Loucy (cell line): ENCODE data around the gene CASP1.

Source experiments
- H2AFZ ChIP-seq: fragments of 200-600 bp; sonication (generic); 2 replicates; pipeline ENCODE4 v1.6.0; 2016; ENCODE audit warnings: antibody characterized with exemption, mild to moderate bottlenecking, low read length, moderate library complexity
- H3F3A ChIP-seq: fragments of 200-600 bp; 2 replicates; pipeline ENCODE4 v1.6.0; 2016; ENCODE audit warnings: antibody characterized with exemption, low read depth, mild to moderate bottlenecking
- H3K27me3 ChIP-seq: fragments of 200-600 bp; sonication (generic); 2 replicates; pipeline ENCODE4 v1.6.1; 2014; ENCODE audit warnings: low read length, mild to moderate bottlenecking; ENCODE audit not compliant: insufficient read depth, poor library complexity, severe bottlenecking
- H3K36me3 ChIP-seq: fragments of 200-600 bp; sonication (generic); 2 replicates; pipeline ENCODE4 v1.6.1; 2016; ENCODE audit warnings: low read length; ENCODE audit not compliant: insufficient read depth
- H3K4me1 ChIP-seq: fragments of 200-600 bp; sonication (generic); 2 replicates; pipeline ENCODE4 v1.5.1; 2014; ENCODE audit warnings: low read length, mild to moderate bottlenecking; ENCODE audit not compliant: insufficient read depth, poor library complexity, severe bottlenecking
- H3K4me2 ChIP-seq: fragments of 200-600 bp; sonication (generic); 2 replicates; pipeline ENCODE4 v1.6.0; 2014; ENCODE audit warnings: antibody characterized with exemption, low read length, low read depth, mild to moderate bottlenecking; ENCODE audit not compliant: poor library complexity, severe bottlenecking
- H3K4me3 ChIP-seq: fragments of 200-600 bp; sonication (generic); 2 replicates; pipeline ENCODE4 v1.5.1; 2014; ENCODE audit warnings: low read length, mild to moderate bottlenecking, mixed read lengths; ENCODE audit not compliant: poor library complexity, severe bottlenecking
- H3K79me2 ChIP-seq: fragments of 200-600 bp; sonication (generic); 2 replicates; pipeline ENCODE4 v1.6.1; 2014; ENCODE audit warnings: low read length; ENCODE audit not compliant: insufficient read depth
- H3K9ac ChIP-seq: fragments of 200-600 bp; sonication (generic); 2 replicates; pipeline ENCODE4 v1.6.0; 2014; ENCODE audit warnings: mild to moderate bottlenecking, low read depth, low read length, moderate library complexity; ENCODE audit not compliant: poor library complexity, severe bottlenecking
- H3K9me2 ChIP-seq: fragments of 200-600 bp; sonication (generic); replicated peaks from 2 replicates; pipeline ENCODE4 v1.6.1; 2016; ENCODE audit warnings: low read depth, low read length, mixed read lengths
- H3K9me3 ChIP-seq: fragments of 200-600 bp; sonication (generic); 2 replicates; pipeline ENCODE4 v1.6.1; 2014; ENCODE audit warnings: mild to moderate bottlenecking, antibody characterized with exemption, low read length, low read depth; ENCODE audit not compliant: insufficient read depth
- H4K20me1 ChIP-seq: fragments of 200-600 bp; sonication (generic); 2 replicates; pipeline ENCODE4 v1.6.0; 2014; ENCODE audit warnings: antibody characterized with exemption, low read length, mild to moderate bottlenecking; ENCODE audit not compliant: insufficient read depth, poor library complexity, severe bottlenecking
- CTCF ChIP-seq: fragments of 200-600 bp; sonication (generic); conservative IDR thresholded peaks from 2 replicates; pipeline ENCODE4 v1.5.1; 2014; ENCODE audit warnings: mild to moderate bottlenecking, antibody characterized with exemption, low read length
- EZH2phosphoT487 ChIP-seq: fragments of 200-600 bp; IDR thresholded peaks from 2 replicates; pipeline ENCODE4 v1.6.1; 2018; ENCODE audit warnings: antibody characterized with exemption, mild to moderate bottlenecking, moderate library complexity, borderline replicate concordance

The CASP1 gene

GRCh38 chr11:105057432-105057831 lies 22.5 kb upstream of the CASP1 start:
- Histone ChIP-seq H2AFZ (no peak overlapping the region), H3K9me2 (0 out of 2 replicates have a peak, but pooled peaks cover 5% of the 10 kb centered on the region), H4K20me1 (no peaks in the 10 kb centered on the region), H3K4me3 (no peak overlapping the region), H3K4me2 (no peak overlapping the region), H3K36me3 (no peaks in the 10 kb centered on the region), H3K9ac (no peak overlapping the region), H3K79me2 (no peaks in the 10 kb centered on the region), H3K9me3 (no peaks in the 10 kb centered on the region), H3K27me3 (no peaks in the 10 kb centered on the region), H3K4me1 (peaks cover 5% of the 10 kb centered on the region), H3F3A (no peaks in the 10 kb centered on the region)
- TF ChIP-seq CTCF, result no peak
- TF ChIP-seq EZH2phosphoT487, result no peak

- TF ChIP-seq EZH2phosphoT487 (no peak), CTCF (no peak)
- H3K36me3 ChIP-seq, result no peaks in the 10 kb centered on the region
- H3K9ac ChIP-seq, result no peak overlapping the region
Measured at GRCh38 chr11:105056446-105056845, 21.5 kb upstream of the CASP1 start.

GRCh38 chr11:105054723-105055493 lies 20.0 kb upstream of the CASP1 start:
- no peak for TF ChIP-seq EZH2phosphoT487
- no peak for TF ChIP-seq CTCF
- H3K4me1 ChIP-seq, result peaks cover 11% of the 10 kb centered on the region

More at GRCh38 chr11:105056446-105056845, 21.5 kb upstream of the CASP1 start:
- H3F3A ChIP-seq, result no peaks in the 10 kb centered on the region
- no peak overlapping the region for H2AFZ ChIP-seq
- H3K4me2 ChIP-seq, result no peak overlapping the region
- H3K4me3 ChIP-seq, result no peak overlapping the region
- H4K20me1 ChIP-seq, result no peaks in the 10 kb centered on the region
- no peaks in the 10 kb centered on the region for H3K79me2 ChIP-seq
- H3K27me3 ChIP-seq, result no peaks in the 10 kb centered on the region
- H3K9me3 ChIP-seq, result no peaks in the 10 kb centered on the region
- H3K9me2 ChIP-seq, result 0 out of 2 replicates have a peak, but pooled peaks cover 5% of the 10 kb centered on the region
- peaks cover 11% of the 10 kb centered on the region for H3K4me1 ChIP-seq

More at GRCh38 chr11:105054723-105055493, 20.0 kb upstream of the CASP1 start:
- Histone ChIP-seq H3K4me3 (no peak overlapping the region), H3K79me2 (no peaks in the 10 kb centered on the region), H4K20me1 (no peaks in the 10 kb centered on the region), H3K9me3 (no peaks in the 10 kb centered on the region), H3K4me2 (no peak overlapping the region), H2AFZ (no peak overlapping the region), H3K9me2 (0 out of 2 replicates have a peak, but pooled peaks cover 5% of the 10 kb centered on the region), H3K9ac (no peak overlapping the region), H3F3A (no peaks in the 10 kb centered on the region), H3K27me3 (no peaks in the 10 kb centered on the region), H3K36me3 (no peaks in the 10 kb centered on the region)
